H1 (cell line): ENCODE data around the gene PTPRT. TPM values are rescaled to one million over a fixed set of nuclear protein-coding genes. Genes with fewer than 3 reads are reported as not detected.

Experiments
- CTCF ChIA-PET: fragments of 300-600 bp; sonication (Branson Sonifier 250); formaldehyde crosslinking; loops from one replicate; lab custom pipeline; 2021; ENCODE audit not compliant: partially characterized antibody; lab: Charles Lee
- POLR2A ChIA-PET: fragments of 300-600 bp; sonication (Branson Sonifier 250); formaldehyde crosslinking; loops from one replicate; lab custom pipeline; 2021; ENCODE audit warnings: inconsistent platforms; ENCODE audit not compliant: partially characterized antibody; lab: Charles Lee
- DNase-seq, 2 experiments: peaks; one replicate each; pipeline versions ENCODE4 v3.0.0 to v3.0.0-alpha.2; 2010 to 2022; ENCODE audit warnings: low spot score in 2 of 2, low read depth in 1 of 2, mixed read lengths in 1 of 2
- FAIRE-seq: peaks from 2 replicates; lab custom pipeline; 2011; peaks lifted over from hg19 to GRCh38; lab: Jason Lieb, UNC
- H2AFZ ChIP-seq: 2 replicates; pipeline ENCODE4 v1.8.1; 2012; ENCODE audit warnings: low read length, inconsistent platforms
- H2AK5ac ChIP-seq: 2 replicates; pipeline ENCODE4 v1.6.1; 2013; ENCODE audit warnings: low read depth, low read length
- H2BK120ac ChIP-seq: replicated peaks from 2 replicates; pipeline ENCODE3; 2013; ENCODE audit warnings: low read depth, low read length, inconsistent platforms
- H2BK12ac ChIP-seq: 2 replicates; pipeline ENCODE4 v1.6.1; 2013; ENCODE audit warnings: low read depth, low read length
- H2BK15ac ChIP-seq: 2 replicates; pipeline ENCODE4 v1.6.1; 2013; ENCODE audit warnings: low read length
- H2BK20ac ChIP-seq: 2 replicates; pipeline ENCODE4 v1.6.1; 2013; ENCODE audit warnings: low read length
- H2BK5ac ChIP-seq: 2 replicates; pipeline ENCODE4 v1.6.1; 2013; ENCODE audit warnings: low read depth, low read length
- H3K14ac ChIP-seq: 2 replicates; pipeline ENCODE4 v1.6.1; 2013; ENCODE audit warnings: inconsistent platforms; ENCODE audit not compliant: insufficient read length
- H3K18ac ChIP-seq: 2 replicates; pipeline ENCODE4 v1.6.1; 2013; ENCODE audit warnings: low read length; ENCODE audit errors: extremely low read depth
- H3K23ac ChIP-seq: 2 replicates; pipeline ENCODE4 v1.6.1; 2013; ENCODE audit warnings: inconsistent platforms; ENCODE audit not compliant: insufficient read length
- H3K23me2 ChIP-seq: 2 replicates; pipeline ENCODE4 v1.6.1; 2013; ENCODE audit warnings: low read depth, low read length
- H3K27ac ChIP-seq: 2 replicates; pipeline ENCODE4 v1.6.1; 2011; ENCODE audit warnings: low read depth, low read length, inconsistent platforms
- H3K27me3 ChIP-seq, 4 experiments: replicated peaks in 1 of 4; 1 replicate in 1 of 4; 2 replicates in 3 of 4; pipeline versions ENCODE4 v1.6.1 to v1.8.1; 2011 to 2013; ENCODE audit warnings: low read length in 3 of 4, mild to moderate bottlenecking in 3 of 4, inconsistent platforms in 2 of 4, mixed read lengths in 2 of 4, moderate library complexity in 1 of 4; ENCODE audit not compliant: control insufficient read depth in 3 of 4, insufficient read depth in 3 of 4; ENCODE audit errors: extremely low read depth in 1 of 4
- H3K36me3 ChIP-seq, 4 experiments: 2 replicates each; pipeline versions ENCODE4 v1.6.1 to v1.8.1; 2011 to 2013; ENCODE audit warnings: mild to moderate bottlenecking in 4 of 4, low read length in 3 of 4, moderate library complexity in 2 of 4, control low read depth in 1 of 4, inconsistent platforms in 1 of 4; ENCODE audit not compliant: insufficient read depth in 4 of 4, control insufficient read depth in 2 of 4
- H3K4ac ChIP-seq: replicated peaks from 2 replicates; pipeline ENCODE3; 2013; ENCODE audit warnings: low read length, low read depth, mixed read lengths, inconsistent platforms; ENCODE audit not compliant: insufficient read length
- H3K4me1 ChIP-seq, 4 experiments: replicated peaks in 1 of 4; 1 replicate in 1 of 4; 2 replicates in 3 of 4; pipeline versions ENCODE4 v1.6.1 to v1.8.1; 2011 to 2013; ENCODE audit warnings: low read length in 3 of 4, inconsistent platforms in 2 of 4, mixed read lengths in 1 of 4; ENCODE audit not compliant: insufficient read depth in 4 of 4, control insufficient read depth in 3 of 4
- H3K4me2 ChIP-seq, 2 experiments: 2 replicates each; pipeline versions ENCODE4 v1.6.1 to v1.8.1; 2011 to 2013; ENCODE audit warnings: low read depth in 2 of 2, low read length in 2 of 2, control low read depth in 1 of 2, inconsistent platforms in 1 of 2, mild to moderate bottlenecking in 1 of 2; ENCODE audit not compliant: insufficient read depth in 1 of 2
- H3K4me3 ChIP-seq, 4 experiments: fragments of 200-600, 300-600 bp in 1 of 4; sonication (generic), shearing (Covaris generic), sonication (Bioruptor Twin) in 1 of 4; 2 replicates each; pipeline versions ENCODE4 v1.5.1 to v1.8.1; 2011 to 2016; ENCODE audit warnings: low read length in 4 of 4, low read depth in 3 of 4, control low read depth in 2 of 4, inconsistent platforms in 2 of 4, mild to moderate bottlenecking in 2 of 4, mixed read lengths in 1 of 4, moderate library complexity in 1 of 4; ENCODE audit not compliant: insufficient read depth in 2 of 4; ENCODE audit errors: extremely low read depth in 1 of 4
- H3K56ac ChIP-seq: replicated peaks from 2 replicates; pipeline ENCODE3; 2013; ENCODE audit warnings: low read depth, mild to moderate bottlenecking, mixed read lengths, low read length, inconsistent platforms; ENCODE audit not compliant: insufficient read length
- H3K79me1 ChIP-seq: 2 replicates; pipeline ENCODE4 v1.6.1; 2013; ENCODE audit warnings: low read depth, low read length, control low read depth
- H3K79me2 ChIP-seq, 2 experiments: 2 replicates each; pipeline versions ENCODE4 v1.6.1 to v1.8.1; 2012 to 2013; ENCODE audit warnings: low read length in 2 of 2, mild to moderate bottlenecking in 2 of 2, inconsistent platforms in 1 of 2; ENCODE audit not compliant: insufficient read depth in 2 of 2, control insufficient read depth in 1 of 2
- H3K9ac ChIP-seq, 4 experiments: replicated peaks in 1 of 4; 1 replicate in 1 of 4; 2 replicates in 3 of 4; pipeline versions ENCODE4 v1.6.1 to v1.8.1; 2011 to 2013; ENCODE audit warnings: low read depth in 3 of 4, low read length in 3 of 4, control low read depth in 2 of 4, mild to moderate bottlenecking in 2 of 4, moderate library complexity in 2 of 4, inconsistent platforms in 1 of 4; ENCODE audit errors: extremely low read depth in 1 of 4
- H3K9me3 ChIP-seq, 2 experiments: 2 replicates each; pipeline versions ENCODE4 v1.6.1 to v1.8.1; 2012 to 2013; ENCODE audit warnings: mild to moderate bottlenecking in 2 of 2, moderate library complexity in 2 of 2, control low read depth in 1 of 2, inconsistent platforms in 1 of 2, low read depth in 1 of 2, low read length in 1 of 2, mixed read lengths in 1 of 2; ENCODE audit not compliant: insufficient read depth in 2 of 2
- H4K20me1 ChIP-seq, 2 experiments: replicated peaks in 1 of 2; 2 replicates each; pipeline versions ENCODE3 to v1.8.1; 2011 to 2013; ENCODE audit warnings: inconsistent platforms in 2 of 2, low read length in 2 of 2, mild to moderate bottlenecking in 1 of 2; ENCODE audit not compliant: insufficient read depth in 2 of 2, control insufficient read depth in 1 of 2
- H4K5ac ChIP-seq: 2 replicates; pipeline ENCODE4 v1.6.1; 2013; ENCODE audit warnings: low read length, low read depth, mixed read lengths, inconsistent platforms; ENCODE audit not compliant: insufficient read length
- H4K8ac ChIP-seq: 2 replicates; pipeline ENCODE4 v1.8.0; 2013; ENCODE audit warnings: mild to moderate bottlenecking, moderate library complexity, low read length, inconsistent platforms; ENCODE audit not compliant: insufficient read depth; ENCODE audit errors: extremely low read depth
- H4K91ac ChIP-seq: replicated peaks from 2 replicates; pipeline ENCODE3; 2013; ENCODE audit warnings: low read length, mixed read lengths, inconsistent platforms; ENCODE audit not compliant: insufficient read length
- ASH2L ChIP-seq: fragments of 200-600, 300-600 bp; sonication (generic); IDR thresholded peaks from one replicate; pipeline ENCODE4 v1.7.1; 2017; ENCODE audit warnings: low read length
- BACH1 ChIP-seq: IDR thresholded peaks from 2 replicates; pipeline ENCODE4 v1.6.1; 2012; ENCODE audit warnings: low read length, improper control_type of control experiment
- CHD1 ChIP-seq: IDR thresholded peaks from 2 replicates; pipeline ENCODE4 v1.6.1; 2012; ENCODE audit warnings: low read depth, low read length, improper control_type of control experiment
- EZH2 ChIP-seq: fragments of 200-600 bp; sonication (generic); IDR thresholded peaks from 2 replicates; pipeline ENCODE4 v1.7.1; 2012; ENCODE audit warnings: low read depth, mild to moderate bottlenecking, moderate library complexity, low read length, inconsistent platforms; ENCODE audit not compliant: severe bottlenecking
- GTF2F1 ChIP-seq: IDR thresholded peaks from 2 replicates; pipeline ENCODE4 v1.6.1; 2012; ENCODE audit warnings: low read depth, low read length, improper control_type of control experiment, borderline replicate concordance
- JUND ChIP-seq: IDR thresholded peaks from 2 replicates; pipeline ENCODE4 v1.6.1; 2011; ENCODE audit warnings: mild to moderate bottlenecking, improper control_type of control experiment, low read length
- KDM1A ChIP-seq: fragments of 200-600, 300-600 bp; sonication (generic); IDR thresholded peaks from 2 replicates; pipeline ENCODE4 v1.7.1; 2016; ENCODE audit warnings: mild to moderate bottlenecking, low read length, borderline replicate concordance
- KDM4A ChIP-seq: IDR thresholded peaks from one replicate; pipeline ENCODE4 v1.7.1; 2012; ENCODE audit warnings: low read depth, mild to moderate bottlenecking, moderate library complexity, low read length, inconsistent platforms; ENCODE audit not compliant: severe bottlenecking
- KDM5A ChIP-seq: fragments of 200-600 bp; IDR thresholded peaks from 2 replicates; pipeline ENCODE4 v1.7.1; 2012; ENCODE audit warnings: mild to moderate bottlenecking, low read length, inconsistent platforms, mixed read lengths
- POLR2AphosphoS5 ChIP-seq: IDR thresholded peaks from 2 replicates; pipeline ENCODE4 v1.6.1; 2011; ENCODE audit warnings: low read depth, low read length
- SP1 ChIP-seq: IDR thresholded peaks from 2 replicates; pipeline ENCODE4 v1.6.1; 2011; ENCODE audit warnings: low read depth, low read length
- SP4 ChIP-seq: IDR thresholded peaks from 2 replicates; pipeline ENCODE4 v1.6.1; 2012; ENCODE audit warnings: low read length, inconsistent platforms
- TBP ChIP-seq: IDR thresholded peaks from 2 replicates; pipeline ENCODE4 v1.6.1; 2011; ENCODE audit warnings: low read depth, low read length, improper control_type of control experiment
- ZNF274 ChIP-seq: IDR thresholded peaks from 2 replicates; pipeline ENCODE4 v1.7.0; 2012; ENCODE audit warnings: low read length, borderline replicate concordance; ENCODE audit errors: extremely low read depth
- WGBS, 2 experiments: shearing (Covaris generic) in 1 of 2; methylation state at CpG; one replicate each; pipeline versions ENCODE4 v1.1.6 to v1.1.7; 2013 to 2015; ENCODE audit warnings: low lambda C conversion rate in 2 of 2, mixed read lengths in 2 of 2, inconsistent platforms in 1 of 2, low coverage in 1 of 2, missing lambda C conversion rate in 1 of 2; ENCODE audit not compliant: insufficient replicate concordance in 2 of 2, insufficient coverage in 1 of 2, insufficient read length in 1 of 2; ENCODE audit errors: extremely low coverage in 1 of 2, missing lambda C conversion rate in 1 of 2; 5-methylcytosine and 5-hydroxymethylcytosine counted together
- polyA plus RNA-seq, 7 experiments: library from polyadenylated mRNA; depleted of rRNA in 3 of 7; stranded (reverse) in 5 of 7; unstranded in 2 of 7; fragments of >200 nt in 5 of 7; fragments of 200-250 nt in 2 of 7; gene quantifications; 1 replicate in 5 of 7; 2 replicates in 1 of 7; 4 replicates in 1 of 7; pipeline versions ENCODE4 v1.2.1 to v1.2.3, GENCODE V29; 2011 to 2013; ENCODE audit warnings: missing spikeins in 2 of 7, mixed read lengths in 2 of 7
- total RNA-seq: library from RNA; stranded (reverse); fragmentation: NEBNext Ultra II Directional; extraction: Animal tissue kit (Norgen Biotek cat#: 25700); gene quantifications from 2 replicates; pipeline ENCODE4 v1.2.1, GENCODE V29; 2021
- TF ChIP-seq, protein P1 (sequence below): IDR thresholded peaks from 2 replicates; pipeline ENCODE4 v1.6.1; 2011; ENCODE audit warnings: low read length, improper control_type of control experiment

Gene PTPRT
- total and polyA plus RNA-seq, 2 of the 8 experiments (the other 6 are each of a cell fraction or from before 2014, with no cell fraction given), result 0.33 to 1.8 TPM

- H2BK20ac ChIP-seq, result no peak overlapping the region
- DNase-seq, result no peak
- H3K56ac ChIP-seq, result no peak overlapping the region
- no peak overlapping the region for H2AFZ ChIP-seq
- H3K27ac ChIP-seq, result no peak overlapping the region
- ChIA-PET CTCF (no interaction called here), POLR2A (no interaction called here)
- H3K4me1 ChIP-seq, result no peaks in the 10 kb centered on the region
- H4K20me1 ChIP-seq, result no peaks in the 10 kb centered on the region
- H3K79me2 ChIP-seq, result no peaks in the 10 kb centered on the region
- no peak overlapping the region for H3K4ac ChIP-seq
- H3K4me2 ChIP-seq, result no peak overlapping the region
- H3K9me3 ChIP-seq, result no peaks in the 10 kb centered on the region
- H3K79me1 ChIP-seq, result no peaks in the 10 kb centered on the region
- no peak overlapping the region for H4K8ac ChIP-seq
- no peak overlapping the region for H2BK12ac ChIP-seq
- no peaks in the 10 kb centered on the region for H3K36me3 ChIP-seq
- H2AK5ac ChIP-seq, result no peak overlapping the region
- WGBS, 2 experiments, result 94% methylated on average over 6 of the region's 6 CpGs; no CpG with 5 or more reads in 1 of the 2 experiments
- H2BK5ac ChIP-seq, result no peak overlapping the region
- no peak overlapping the region for H3K18ac ChIP-seq
- no peak overlapping the region for H3K9ac ChIP-seq
- no peak overlapping the region for H2BK120ac ChIP-seq
- no peaks in the 10 kb centered on the region for H3K27me3 ChIP-seq
- no peak overlapping the region for H4K91ac ChIP-seq
- no peak overlapping the region for H4K5ac ChIP-seq
- H2BK15ac ChIP-seq, result no peak overlapping the region
- H3K23ac ChIP-seq, result no peak overlapping the region
- no peak overlapping the region for H3K4me3 ChIP-seq
- no peak overlapping the region for H3K14ac ChIP-seq
- no peak for FAIRE-seq
- no peaks in the 10 kb centered on the region for H3K23me2 ChIP-seq
- TF ChIP-seq ZNF274, result no peak
- TF ChIP-seq KDM1A, result no peak
- no peak for TF ChIP-seq CHD1
- TF ChIP-seq BACH1, result no peak
- TF ChIP-seq TBP, result no peak
- TF ChIP-seq ASH2L, result no peak
- TF ChIP-seq, protein P1, sequence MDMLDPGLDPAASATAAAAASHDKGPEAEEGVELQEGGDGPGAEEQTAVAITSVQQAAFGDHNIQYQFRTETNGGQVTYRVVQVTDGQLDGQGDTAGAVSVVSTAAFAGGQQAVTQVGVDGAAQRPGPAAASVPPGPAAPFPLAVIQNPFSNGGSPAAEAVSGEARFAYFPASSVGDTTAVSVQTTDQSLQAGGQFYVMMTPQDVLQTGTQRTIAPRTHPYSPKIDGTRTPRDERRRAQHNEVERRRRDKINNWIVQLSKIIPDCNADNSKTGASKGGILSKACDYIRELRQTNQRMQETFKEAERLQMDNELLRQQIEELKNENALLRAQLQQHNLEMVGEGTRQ, result no peak
- no peak for TF ChIP-seq KDM5A
- no peak for TF ChIP-seq SP4
- TF ChIP-seq SP1, result no peak
- TF ChIP-seq POLR2AphosphoS5, result no peak
- no peak for TF ChIP-seq JUND
- TF ChIP-seq GTF2F1, result no peak
- no peak for TF ChIP-seq KDM4A
- no peak for TF ChIP-seq EZH2
Measured at GRCh38 chr20:43165611-43166010, 24.1 kb downstream of the PTPRT start.
